ENCODE data around the gene MMP24.
"Not testable (repeated sequence)": the region's sequence is repeated elsewhere in the genome, so short reads cannot be mapped to it uniquely, and the experiment has no call there.

The MMP24 gene

GRCh38 chr20:35257175-35257909 is 30.9 kb downstream of the MMP24 start:
- Histone ChIP-seq H3K4me3 (ENCODE audit: extremely low read depth, insufficient read depth, low read length, poor library complexity, severe bottlenecking) (no peak overlapping the region), H3K36me3 (ENCODE audit: control insufficient read depth, insufficient read depth, low read length) (no peaks in the 10 kb centered on the region), H3K27ac (ENCODE audit: low read depth, low read length, severe bottlenecking) (no peak overlapping the region), H3K9me3 (ENCODE audit: control insufficient read depth, low read length) (no peaks in the 10 kb centered on the region), H3K4me1 (ENCODE audit: control insufficient read depth, insufficient read depth, low read length, poor library complexity, severe bottlenecking) (peaks cover 10% of the 10 kb centered on the region)
- WGBS, 2 experiments (ENCODE audit: insufficient coverage in 2 of 2): 97 to 100% methylated on average over 4 of the region's 8 CpGs

GRCh38 chr20:35260426-35260825 is 33.9 kb downstream of the MMP24 start:
- Histone ChIP-seq H3K36me3 (ENCODE audit: control insufficient read depth, insufficient read depth, low read length) (no peaks in the 10 kb centered on the region), H3K4me1 (ENCODE audit: control insufficient read depth, insufficient read depth, low read length, poor library complexity, severe bottlenecking) (peaks cover 24% of the 10 kb centered on the region), H3K4me3 (ENCODE audit: extremely low read depth, insufficient read depth, low read length, poor library complexity, severe bottlenecking) (no peak overlapping the region), H3K9me3 (ENCODE audit: control insufficient read depth, low read length) (no peaks in the 10 kb centered on the region), H3K27ac (ENCODE audit: low read depth, low read length, severe bottlenecking) (no peak overlapping the region)
- WGBS, 2 experiments (ENCODE audit: insufficient coverage in 2 of 2): 85 to 94% methylated on average over 4 to 6 of the region's 6 CpGs

- WGBS, 2 experiments (ENCODE audit: insufficient coverage in 2 of 2): 6 to 20% methylated on average over 2 to 3 of the region's 10 CpGs
- peaks cover 24% of the 10 kb centered on the region for H3K4me1 ChIP-seq (ENCODE audit: control insufficient read depth, insufficient read depth, low read length, poor library complexity, severe bottlenecking)
- H3K4me3 ChIP-seq (ENCODE audit: extremely low read depth, insufficient read depth, low read length, poor library complexity, severe bottlenecking); H3K36me3 ChIP-seq (ENCODE audit: control insufficient read depth, insufficient read depth, low read length); H3K9me3 ChIP-seq (ENCODE audit: control insufficient read depth, low read length): not testable (repeated sequence)
- peak overlapping the region; percentile 36 for H3K27ac ChIP-seq (ENCODE audit: low read depth, low read length, severe bottlenecking)
Measured at GRCh38 chr20:35262321-35262720, 35.8 kb downstream of the MMP24 start.

- not testable (repeated sequence) for H3K9me3 ChIP-seq (ENCODE audit: control insufficient read depth, low read length); H3K36me3 ChIP-seq (ENCODE audit: control insufficient read depth, insufficient read depth, low read length); H3K4me3 ChIP-seq (ENCODE audit: extremely low read depth, insufficient read depth, low read length, poor library complexity, severe bottlenecking)
- peaks cover 24% of the 10 kb centered on the region for H3K4me1 ChIP-seq (ENCODE audit: control insufficient read depth, insufficient read depth, low read length, poor library complexity, severe bottlenecking)
- H3K27ac ChIP-seq (ENCODE audit: low read depth, low read length, severe bottlenecking): peak overlapping the region; percentile 82
- WGBS, 2 experiments (ENCODE audit: insufficient coverage in 2 of 2): 22 to 51% methylated on average over 4 to 5 of the region's 8 CpGs
Measured at GRCh38 chr20:35262731-35263531, 36.4 kb downstream of the MMP24 start.

GRCh38 chr20:35263532-35264341 is 37.2 kb downstream of the MMP24 start:
- peaks cover 24% of the 10 kb centered on the region for H3K4me1 ChIP-seq (ENCODE audit: control insufficient read depth, insufficient read depth, low read length, poor library complexity, severe bottlenecking)
- no peaks in the 10 kb centered on the region for H3K9me3 ChIP-seq (ENCODE audit: control insufficient read depth, low read length)
- 82 to 88% methylated on average over 8 to 10 of the region's 17 CpGs for WGBS, 2 experiments (ENCODE audit: insufficient coverage in 2 of 2)
- H3K27ac ChIP-seq (ENCODE audit: low read depth, low read length, severe bottlenecking): peak overlapping the region; percentile 82
- peaks cover 3% of the 10 kb centered on the region for H3K36me3 ChIP-seq (ENCODE audit: control insufficient read depth, insufficient read depth, low read length)
- H3K4me3 ChIP-seq (ENCODE audit: extremely low read depth, insufficient read depth, low read length, poor library complexity, severe bottlenecking): no peak overlapping the region

GRCh38 chr20:35264755-35265154 is 38.3 kb downstream of the MMP24 start:
- H3K9me3 ChIP-seq (ENCODE audit: control insufficient read depth, low read length): no peaks in the 10 kb centered on the region
- 100% methylated on average over 1 of the region's 1 CpG for WGBS, 2 experiments (ENCODE audit: insufficient coverage in 2 of 2)
- H3K36me3 ChIP-seq (ENCODE audit: control insufficient read depth, insufficient read depth, low read length): peaks cover 3% of the 10 kb centered on the region
- no peak overlapping the region for H3K4me3 ChIP-seq (ENCODE audit: extremely low read depth, insufficient read depth, low read length, poor library complexity, severe bottlenecking)
- H3K27ac ChIP-seq (ENCODE audit: low read depth, low read length, severe bottlenecking): no peak overlapping the region
- peaks cover 28% of the 10 kb centered on the region for H3K4me1 ChIP-seq (ENCODE audit: control insufficient read depth, insufficient read depth, low read length, poor library complexity, severe bottlenecking)

GRCh38 chr20:35267092-35267491 is 40.6 kb downstream of the MMP24 start:
- peaks cover 3% of the 10 kb centered on the region for H3K36me3 ChIP-seq (ENCODE audit: control insufficient read depth, insufficient read depth, low read length)
- H3K9me3 ChIP-seq (ENCODE audit: control insufficient read depth, low read length): no peaks in the 10 kb centered on the region
- 91 to 100% methylated on average over 7 to 15 of the region's 16 CpGs for WGBS, 2 experiments (ENCODE audit: insufficient coverage in 2 of 2)
- no peak overlapping the region for H3K4me3 ChIP-seq (ENCODE audit: extremely low read depth, insufficient read depth, low read length, poor library complexity, severe bottlenecking)
- H3K4me1 ChIP-seq (ENCODE audit: control insufficient read depth, insufficient read depth, low read length, poor library complexity, severe bottlenecking): peaks cover 18% of the 10 kb centered on the region
- no peak overlapping the region for H3K27ac ChIP-seq (ENCODE audit: low read depth, low read length, severe bottlenecking)

GRCh38 chr20:35269055-35269781 is 42.7 kb downstream of the MMP24 start:
- Histone ChIP-seq H3K27ac (ENCODE audit: low read depth, low read length, severe bottlenecking) (peak overlapping the region; percentile 45), H3K36me3 (ENCODE audit: control insufficient read depth, insufficient read depth, low read length) (peaks cover 8% of the 10 kb centered on the region), H3K4me3 (ENCODE audit: extremely low read depth, insufficient read depth, low read length, poor library complexity, severe bottlenecking) (no peak overlapping the region), H3K4me1 (ENCODE audit: control insufficient read depth, insufficient read depth, low read length, poor library complexity, severe bottlenecking) (peaks cover 6% of the 10 kb centered on the region), H3K9me3 (ENCODE audit: control insufficient read depth, low read length) (no peaks in the 10 kb centered on the region)
- WGBS, 2 experiments (ENCODE audit: insufficient coverage in 2 of 2): 49 to 52% methylated on average over 11 to 13 of the region's 14 CpGs

- no peak overlapping the region for H3K4me3 ChIP-seq (ENCODE audit: extremely low read depth, insufficient read depth, low read length, poor library complexity, severe bottlenecking)
- no peaks in the 10 kb centered on the region for H3K9me3 ChIP-seq (ENCODE audit: control insufficient read depth, low read length)
- peaks cover 5% of the 10 kb centered on the region for H3K4me1 ChIP-seq (ENCODE audit: control insufficient read depth, insufficient read depth, low read length, poor library complexity, severe bottlenecking)
- H3K36me3 ChIP-seq (ENCODE audit: control insufficient read depth, insufficient read depth, low read length): peaks cover 8% of the 10 kb centered on the region
- WGBS, 2 experiments (ENCODE audit: insufficient coverage in 2 of 2): 93 to 95% methylated on average over 18 to 19 of the region's 19 CpGs
- peak overlapping the region; percentile 45 for H3K27ac ChIP-seq (ENCODE audit: low read depth, low read length, severe bottlenecking)
Measured at GRCh38 chr20:35270021-35270902, 43.8 kb downstream of the MMP24 start.
